Fibroblast of pulmonary artery (primary cell): Measurements from ENCODE around the gene GID4.
A peak's percentile ranks its signal among the peaks of the same experiment; 100 is the strongest.

Experiments used
- DNase-seq: peaks from one replicate; pipeline ENCODE4 v3.0.0-alpha.2; 2010; ENCODE audit warnings: low read depth
- H3K4me3 ChIP-seq: replicated peaks from 2 replicates; pipeline ENCODE4 v1.5.1; 2011; ENCODE audit warnings: low read depth, mild to moderate bottlenecking, control low read depth, low read length, moderate library complexity
- TF ChIP-seq, protein P1 (sequence below): IDR thresholded peaks from 2 replicates; pipeline ENCODE4 v1.5.1; 2011; ENCODE audit warnings: mild to moderate bottlenecking, control low read depth, low read length, inconsistent platforms; ENCODE audit errors: missing control alignments

Gene GID4

DNA sequence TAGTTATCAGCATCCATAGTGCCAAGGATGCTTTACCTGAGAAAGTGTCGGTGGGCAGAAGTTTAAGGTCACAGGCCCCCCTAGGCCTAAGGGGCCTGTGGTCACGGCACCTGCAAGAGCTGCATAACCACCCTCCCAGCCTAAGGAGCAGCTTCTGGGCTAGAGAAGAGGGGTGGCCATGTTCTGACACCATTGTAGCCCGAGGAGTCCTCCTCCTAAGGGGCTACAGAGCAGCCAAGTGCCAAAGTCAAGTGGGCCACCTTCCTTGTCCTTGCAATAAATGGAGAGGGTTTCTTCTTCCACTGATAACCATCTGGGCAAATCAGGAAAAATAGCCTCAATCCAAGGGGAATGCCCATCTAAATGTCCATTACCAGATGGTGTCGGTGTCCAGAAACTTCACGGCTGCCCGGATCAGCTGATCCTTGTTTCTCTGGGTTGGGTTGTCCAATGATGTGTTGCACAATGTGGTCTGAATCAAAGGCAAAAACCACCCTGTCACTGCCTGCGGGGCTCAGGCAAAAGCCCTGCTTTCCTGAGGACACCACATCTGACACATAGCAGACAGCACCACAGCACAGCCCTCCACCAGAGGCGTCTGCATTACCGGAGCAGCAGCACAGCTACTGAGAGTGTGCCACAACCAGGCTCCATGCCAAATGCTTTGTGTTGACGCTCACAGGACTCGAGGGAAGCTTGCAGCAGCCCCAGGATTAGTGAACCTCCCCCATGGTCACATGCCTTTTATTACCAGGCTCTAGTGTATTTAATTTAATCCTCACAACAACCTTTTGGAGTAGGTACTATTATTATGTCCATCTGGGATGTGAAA lies 13.0 kb upstream of the GID4 start:
- peak; percentile 81 for DNase-seq
- TF ChIP-seq, protein P1, sequence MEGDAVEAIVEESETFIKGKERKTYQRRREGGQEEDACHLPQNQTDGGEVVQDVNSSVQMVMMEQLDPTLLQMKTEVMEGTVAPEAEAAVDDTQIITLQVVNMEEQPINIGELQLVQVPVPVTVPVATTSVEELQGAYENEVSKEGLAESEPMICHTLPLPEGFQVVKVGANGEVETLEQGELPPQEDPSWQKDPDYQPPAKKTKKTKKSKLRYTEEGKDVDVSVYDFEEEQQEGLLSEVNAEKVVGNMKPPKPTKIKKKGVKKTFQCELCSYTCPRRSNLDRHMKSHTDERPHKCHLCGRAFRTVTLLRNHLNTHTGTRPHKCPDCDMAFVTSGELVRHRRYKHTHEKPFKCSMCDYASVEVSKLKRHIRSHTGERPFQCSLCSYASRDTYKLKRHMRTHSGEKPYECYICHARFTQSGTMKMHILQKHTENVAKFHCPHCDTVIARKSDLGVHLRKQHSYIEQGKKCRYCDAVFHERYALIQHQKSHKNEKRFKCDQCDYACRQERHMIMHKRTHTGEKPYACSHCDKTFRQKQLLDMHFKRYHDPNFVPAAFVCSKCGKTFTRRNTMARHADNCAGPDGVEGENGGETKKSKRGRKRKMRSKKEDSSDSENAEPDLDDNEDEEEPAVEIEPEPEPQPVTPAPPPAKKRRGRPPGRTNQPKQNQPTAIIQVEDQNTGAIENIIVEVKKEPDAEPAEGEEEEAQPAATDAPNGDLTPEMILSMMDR: peak; percentile 1
- H3K4me3 ChIP-seq: no peak overlapping the region

DNA sequence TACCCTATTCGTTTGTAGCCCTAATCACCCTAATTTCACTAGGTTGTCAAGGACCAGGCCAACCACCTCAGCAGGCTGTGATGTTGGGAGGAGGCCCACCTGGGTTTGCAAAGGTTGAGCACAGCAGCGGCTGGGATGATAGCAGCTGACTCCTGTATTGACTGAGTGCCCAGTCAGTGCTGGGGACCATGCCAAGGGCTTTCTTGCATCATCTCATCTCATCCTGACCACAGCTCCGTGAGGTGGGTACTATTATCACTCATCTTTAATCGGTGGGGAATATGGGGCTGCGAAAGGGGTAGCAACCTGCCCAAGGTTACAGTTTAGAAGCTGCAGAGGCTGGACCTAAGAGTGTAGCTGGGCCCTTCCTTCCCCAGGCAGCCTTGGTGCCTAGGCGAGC lies 11.9 kb upstream of the GID4 start:
- no peak for DNase-seq
- TF ChIP-seq, protein P1: no peak
- H3K4me3 ChIP-seq: no peak overlapping the region

DNA sequence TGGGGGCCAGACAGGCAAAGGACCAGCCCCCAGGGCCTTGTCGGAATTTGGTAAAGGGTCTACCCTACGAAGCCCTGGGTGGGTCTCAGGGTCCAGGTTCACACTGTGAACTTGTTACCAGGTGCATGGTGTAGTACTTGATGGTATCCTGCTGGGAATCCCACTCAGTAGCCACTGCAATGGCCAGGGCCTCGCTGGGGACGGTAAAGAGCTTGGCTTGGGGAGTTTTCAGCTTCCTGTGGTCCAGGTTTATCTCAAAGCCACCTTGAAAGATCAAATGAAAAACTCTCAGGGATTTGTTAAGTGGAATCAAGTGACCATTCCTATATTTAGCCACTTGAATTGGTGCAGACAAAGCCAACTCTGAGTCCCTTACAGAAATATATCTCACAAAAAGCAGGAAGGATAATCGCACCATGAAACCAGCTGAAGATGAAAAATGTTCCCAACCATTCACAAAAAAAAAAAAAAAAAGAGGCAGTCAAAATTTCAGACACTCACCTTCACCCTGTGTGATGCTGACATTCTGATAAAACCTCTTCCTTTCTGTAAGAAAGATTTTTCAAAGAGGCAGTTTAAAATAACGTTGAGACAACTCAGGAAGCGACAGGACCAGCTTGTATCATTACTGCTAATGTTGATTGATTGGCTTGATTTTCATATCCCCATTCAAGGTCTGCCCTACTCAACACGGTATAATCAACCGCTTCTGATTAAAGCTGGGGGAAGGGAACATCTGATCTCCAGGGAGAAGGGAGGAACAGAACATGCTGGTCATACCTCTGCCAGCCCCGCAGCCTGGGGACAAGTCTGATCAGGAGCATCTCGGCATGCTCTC lies 10.9 kb upstream of the GID4 start:
- TF ChIP-seq, protein P1: no peak
- no peak for DNase-seq
- H3K4me3 ChIP-seq: no peak overlapping the region

DNA sequence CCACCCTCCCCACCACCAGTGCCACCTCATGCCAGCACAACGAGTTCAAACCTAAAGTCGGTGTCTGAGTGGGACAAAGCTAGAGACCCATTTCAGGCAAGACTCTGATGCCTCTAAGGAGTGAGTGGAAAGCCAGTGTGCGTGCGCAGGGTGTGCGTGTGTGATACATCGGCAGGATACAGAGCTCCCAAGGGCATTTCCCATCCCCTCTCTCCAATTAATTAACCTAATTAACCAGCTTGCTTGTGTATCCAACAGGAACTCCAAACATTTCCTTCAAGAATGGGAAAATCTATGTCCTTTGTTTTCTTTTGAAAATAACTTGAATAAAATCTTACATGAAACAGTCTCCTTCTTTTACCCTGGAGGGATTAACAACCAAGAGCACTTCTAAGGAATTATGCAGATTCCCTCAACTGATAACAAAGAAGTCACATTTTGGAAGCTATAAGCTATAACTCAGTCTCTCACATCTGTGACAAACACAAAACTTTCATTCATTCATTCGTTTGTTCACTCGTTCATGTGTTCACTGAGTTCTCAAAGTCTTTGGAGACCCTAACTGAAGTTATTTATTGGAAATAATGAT lies 10.2 kb upstream of the GID4 start:
- H3K4me3 ChIP-seq: no peak overlapping the region
- no peak for DNase-seq
- TF ChIP-seq, protein P1: no peak

DNA sequence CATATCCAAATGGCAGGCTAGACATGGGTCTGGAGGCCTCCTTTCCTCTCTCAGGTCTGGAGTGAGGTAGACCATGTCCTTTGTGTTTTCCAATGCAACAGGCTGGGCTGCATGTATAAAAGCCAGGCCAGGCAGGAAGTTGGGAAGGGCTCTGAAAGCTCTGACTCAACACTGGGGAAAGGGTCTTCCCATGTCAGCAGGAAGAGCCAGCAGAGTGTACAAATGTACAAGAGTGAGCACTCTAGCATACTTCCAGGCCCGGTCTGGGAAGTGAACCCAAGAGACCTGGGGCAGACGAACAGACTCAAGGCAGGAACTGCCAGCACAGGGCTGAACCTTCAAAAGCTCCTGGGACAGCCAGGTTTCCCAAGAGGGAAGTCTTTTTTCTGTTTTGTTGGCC lies 7.3 kb upstream of the GID4 start:
- H3K4me3 ChIP-seq: no peak overlapping the region
- peak; percentile 58 for DNase-seq
- TF ChIP-seq, protein P1: no peak

DNA sequence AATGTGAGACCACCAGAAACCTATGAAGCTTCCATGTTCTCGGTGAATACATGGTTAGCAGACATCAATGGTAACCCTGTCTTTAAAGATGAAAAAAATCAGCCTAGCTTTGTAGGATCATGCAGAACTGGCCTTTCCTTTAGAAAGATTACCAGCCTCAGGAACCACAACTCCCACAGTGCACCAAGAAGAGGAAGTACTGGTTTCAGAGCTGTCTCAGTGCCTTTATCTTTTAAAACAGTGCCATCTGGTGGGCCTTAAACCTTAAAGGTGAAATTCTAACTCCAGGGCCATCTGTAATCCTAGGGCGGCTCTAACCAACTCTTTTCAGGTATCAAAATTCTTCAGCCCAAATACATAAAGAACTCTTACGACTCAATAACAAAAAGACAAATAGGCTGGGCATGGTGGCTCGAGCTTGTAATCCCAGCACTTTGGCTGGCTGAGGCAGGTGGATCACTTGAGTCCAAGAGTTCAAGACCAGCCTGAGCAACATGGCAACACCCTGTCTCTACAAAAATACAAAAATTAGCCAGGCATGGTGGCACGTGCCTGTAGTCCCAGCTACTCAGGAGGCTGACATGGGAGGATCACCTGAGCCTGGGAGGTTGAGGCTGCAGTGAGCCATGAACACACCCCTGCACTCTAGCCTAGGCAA lies 5.6 kb upstream of the GID4 start:
- no peak overlapping the region for H3K4me3 ChIP-seq
- TF ChIP-seq, protein P1: peak; percentile 59
- peak; percentile 92 for DNase-seq
